Erythroblast (primary cell): ENCODE measurements around the gene DFFA.
A peak's percentile ranks its signal among the peaks of the same experiment; 100 is the strongest.
"Not testable (repeated sequence)": the region's sequence is repeated elsewhere in the genome, so short reads cannot be mapped to it uniquely, and the experiment has no call there.

Experiments used
- DNase-seq, 2 experiments: peaks; one replicate each; lab custom pipeline; 2025; lab: John Stamatoyannopoulos, UW
- GATA1 ChIP-seq: IDR thresholded peaks from 2 replicates; pipeline ENCODE4 v1.6.1; 2011; ENCODE audit warnings: low read depth, mild to moderate bottlenecking, control low read depth, low read length, moderate library complexity
- POLR2A ChIP-seq: IDR thresholded peaks from 2 replicates; pipeline ENCODE4 v1.6.1; 2011; ENCODE audit warnings: mild to moderate bottlenecking, low read length

The DFFA gene

GRCh38 chr1:10459184-10459583, 13.1 kb downstream of the DFFA start:
- TF ChIP-seq POLR2A (no peak), GATA1 (no peak)
- DNase-seq, result peak; percentile 87 to 91

GRCh38 chr1:10457875-10458274, 14.5 kb downstream of the DFFA start:
- TF ChIP-seq POLR2A (no peak), GATA1 (no peak)
- no peak for DNase-seq

GRCh38 chr1:10457462-10457861, 14.9 kb downstream of the DFFA start:
- not testable (repeated sequence) for DNase-seq

- no peak for DNase-seq
- no peak for TF ChIP-seq GATA1
- no peak for TF ChIP-seq POLR2A
Observed at GRCh38 chr1:10456661-10457060, 15.7 kb downstream of the DFFA start.

- TF ChIP-seq POLR2A (no peak), GATA1 (no peak)
- DNase-seq, result peak in 1 of 2 experiments; percentile 36
Observed at GRCh38 chr1:10456048-10456447, 16.3 kb downstream of the DFFA start.

GRCh38 chr1:10451287-10451686, 21.0 kb downstream of the DFFA start:
- no peak for DNase-seq
- TF ChIP-seq GATA1, result no peak
- no peak for TF ChIP-seq POLR2A

- no peak for DNase-seq
Observed at GRCh38 chr1:10450836-10451235, 21.5 kb downstream of the DFFA start.

GRCh38 chr1:10450156-10450814, 22.0 kb downstream of the DFFA start:
- TF ChIP-seq GATA1 (no peak), POLR2A (no peak)
- DNase-seq, result no peak

More at GRCh38 chr1:10450836-10451235, 21.5 kb downstream of the DFFA start:
- no peak for TF ChIP-seq GATA1
- no peak for TF ChIP-seq POLR2A

GRCh38 chr1:10449751-10450150, 22.6 kb downstream of the DFFA start, which contains the start of gene CORT:
TSS of gene CORT (plus strand) at chr1:10450031. CDS start at chr1:10450224, 193 bp downstream.
- no peak for TF ChIP-seq POLR2A
- TF ChIP-seq GATA1, result no peak
- no peak for DNase-seq

GRCh38 chr1:10446790-10447422, 25.4 kb downstream of the DFFA start:
- DNase-seq, result no peak
- no peak for TF ChIP-seq POLR2A

- TF ChIP-seq POLR2A (no peak), GATA1 (no peak)
- DNase-seq, result no peak
Observed at GRCh38 chr1:10444795-10445397, 27.4 kb downstream of the DFFA start.

GRCh38 chr1:10444248-10444647, 28.1 kb downstream of the DFFA start:
- no peak for DNase-seq
- TF ChIP-seq GATA1 (no peak), POLR2A (no peak)

- no peak for DNase-seq
Observed at GRCh38 chr1:10440794-10441193, 31.5 kb downstream of the DFFA start.

GRCh38 chr1:10440305-10440704, 32.0 kb downstream of the DFFA start:
- TF ChIP-seq POLR2A, result no peak
- TF ChIP-seq GATA1, result no peak
- DNase-seq, result no peak

More at GRCh38 chr1:10440794-10441193, 31.5 kb downstream of the DFFA start:
- TF ChIP-seq POLR2A (no peak), GATA1 (no peak)
